H9 (cell line): ENCODE data around the gene TMEM80. TPM values are rescaled to one million over a fixed set of nuclear protein-coding genes. Genes with fewer than 3 reads are reported as not detected.

ENCODE experiments used
- DNase-seq: peaks from one replicate; pipeline ENCODE4 v3.0.0-alpha.2; 2017
- H2AFZ ChIP-seq: one replicate; pipeline ENCODE4 v1.6.1; 2013; ENCODE audit warnings: mild to moderate bottlenecking, low read length, control low read depth, moderate library complexity
- H2AK5ac ChIP-seq: 2 replicates; pipeline ENCODE4 v1.6.1; 2013; ENCODE audit warnings: low read length, control low read depth, mixed read lengths; ENCODE audit not compliant: insufficient read length
- H2BK120ac ChIP-seq: one replicate; pipeline ENCODE4 v1.6.1; 2013; ENCODE audit warnings: low read depth, mild to moderate bottlenecking, low read length, control low read depth, inconsistent platforms; ENCODE audit not compliant: poor library complexity, severe bottlenecking
- H2BK12ac ChIP-seq: 2 replicates; pipeline ENCODE4 v1.6.1; 2013; ENCODE audit warnings: low read length, control low read depth, mixed read lengths, low read depth; ENCODE audit not compliant: insufficient read length
- H2BK15ac ChIP-seq: 2 replicates; pipeline ENCODE4 v1.6.1; 2013; ENCODE audit warnings: low read depth, low read length, control low read depth
- H2BK20ac ChIP-seq: one replicate; pipeline ENCODE4 v1.6.1; 2013; ENCODE audit warnings: low read depth, mild to moderate bottlenecking, low read length, control low read depth, inconsistent platforms; ENCODE audit not compliant: poor library complexity, severe bottlenecking
- H2BK5ac ChIP-seq: 2 replicates; pipeline ENCODE4 v1.6.1; 2013; ENCODE audit warnings: low read length, control low read depth, mixed read lengths; ENCODE audit not compliant: insufficient read length
- H3K14ac ChIP-seq: 2 replicates; pipeline ENCODE4 v1.6.1; 2013; ENCODE audit warnings: low read length, control low read depth; ENCODE audit not compliant: insufficient read depth
- H3K18ac ChIP-seq: 2 replicates; pipeline ENCODE4 v1.6.1; 2013; ENCODE audit warnings: low read depth, mild to moderate bottlenecking, mixed read lengths, low read length, control low read depth; ENCODE audit not compliant: insufficient read length
- H3K23ac ChIP-seq: 2 replicates; pipeline ENCODE4 v1.6.1; 2013; ENCODE audit warnings: low read length, control low read depth, mixed read lengths, low read depth; ENCODE audit not compliant: insufficient read length
- H3K23me2 ChIP-seq: 2 replicates; pipeline ENCODE4 v1.6.1; 2013; ENCODE audit warnings: low read depth, mild to moderate bottlenecking, mixed read lengths, low read length, control low read depth; ENCODE audit not compliant: insufficient read length, poor library complexity, severe bottlenecking
- H3K27ac ChIP-seq: 2 replicates; pipeline ENCODE4 v1.5.1; 2013; ENCODE audit warnings: low read length, control low read depth, mixed read lengths, low read depth; ENCODE audit not compliant: insufficient read length
- H3K27me3 ChIP-seq: 2 replicates; pipeline ENCODE4 v1.6.1; 2013; ENCODE audit warnings: low read length, control low read depth, inconsistent platforms; ENCODE audit not compliant: insufficient read depth
- H3K4ac ChIP-seq: 2 replicates; pipeline ENCODE4 v1.6.1; 2013; ENCODE audit warnings: low read depth, mild to moderate bottlenecking, control low read depth, inconsistent platforms, low read length, moderate library complexity
- H3K4me1 ChIP-seq: 2 replicates; pipeline ENCODE4 v1.6.1; 2013; ENCODE audit warnings: low read length, control low read depth, inconsistent platforms; ENCODE audit not compliant: insufficient read depth
- H3K4me2 ChIP-seq: 2 replicates; pipeline ENCODE4 v1.6.1; 2013; ENCODE audit warnings: low read length, control low read depth, mixed read lengths; ENCODE audit not compliant: insufficient read length, insufficient read depth
- H3K56ac ChIP-seq: 2 replicates; pipeline ENCODE4 v1.6.1; 2013; ENCODE audit warnings: low read depth, mild to moderate bottlenecking, mixed read lengths, low read length, control low read depth; ENCODE audit not compliant: insufficient read length
- H3K79me1 ChIP-seq: 2 replicates; pipeline ENCODE4 v1.6.1; 2013; ENCODE audit warnings: low read depth, mild to moderate bottlenecking, moderate library complexity, low read length, control low read depth, inconsistent platforms; ENCODE audit not compliant: insufficient read depth, poor library complexity, severe bottlenecking
- H3K79me2 ChIP-seq: 2 replicates; pipeline ENCODE4 v1.6.1; 2013; ENCODE audit warnings: low read length, control low read depth, inconsistent platforms; ENCODE audit not compliant: insufficient read depth
- H3K9ac ChIP-seq: 2 replicates; pipeline ENCODE4 v1.6.1; 2013; ENCODE audit warnings: low read length, control low read depth, mixed read lengths; ENCODE audit not compliant: insufficient read length; ENCODE audit errors: extremely low read depth
- H3K9me3 ChIP-seq: one replicate; pipeline ENCODE4 v1.6.1; 2013; ENCODE audit warnings: low read depth, low read length, inconsistent platforms; ENCODE audit not compliant: control insufficient read depth
- H3T11ph ChIP-seq: one replicate; pipeline ENCODE4 v1.6.1; 2013; ENCODE audit warnings: mild to moderate bottlenecking, low read length, control low read depth, inconsistent platforms
- H4K20me1 ChIP-seq: one replicate; pipeline ENCODE4 v1.6.1; 2013; ENCODE audit not compliant: control insufficient read depth, insufficient read length, insufficient read depth
- H4K5ac ChIP-seq: 2 replicates; pipeline ENCODE4 v1.6.1; 2013; ENCODE audit warnings: low read depth, mild to moderate bottlenecking, mixed read lengths, low read length, control low read depth; ENCODE audit not compliant: insufficient read length
- H4K8ac ChIP-seq: replicated peaks from 2 replicates; pipeline ENCODE4 v1.6.1; 2013; ENCODE audit warnings: low read length, control low read depth, mixed read lengths, low read depth; ENCODE audit not compliant: insufficient read length
- H4K91ac ChIP-seq: 2 replicates; pipeline ENCODE4 v1.6.1; 2013; ENCODE audit warnings: low read depth, mild to moderate bottlenecking, moderate library complexity, mixed read lengths, low read length, control low read depth; ENCODE audit not compliant: insufficient read length
- H3K27ac Mint-ChIP-seq, 3 experiments: 2 replicates in 2 of 3; 3 replicates in 1 of 3; pipeline ENCODE4 v1.8.0; 2020 to 2021; ENCODE audit warnings: mixed read lengths in 3 of 3, mild to moderate bottlenecking in 1 of 3, moderate library complexity in 1 of 3
- H3K27me3 Mint-ChIP-seq: 2 replicates; pipeline ENCODE4 v1.8.0; 2021; ENCODE audit warnings: low read depth, mild to moderate bottlenecking, moderate library complexity, mixed read lengths
- H3K36me3 Mint-ChIP-seq, 3 experiments: 2 replicates in 2 of 3; 3 replicates in 1 of 3; pipeline ENCODE4 v1.8.0; 2020 to 2021; ENCODE audit warnings: low read depth in 3 of 3, mixed read lengths in 3 of 3; ENCODE audit not compliant: insufficient read depth in 1 of 3
- H3K4me1 Mint-ChIP-seq, 2 experiments: 2 replicates each; pipeline ENCODE4 v1.8.0; 2020; ENCODE audit warnings: mixed read lengths in 2 of 2
- H3K4me3 Mint-ChIP-seq, 2 experiments: 2 replicates in 1 of 2; 3 replicates in 1 of 2; pipeline ENCODE4 v1.8.0; 2020 to 2021; ENCODE audit warnings: mild to moderate bottlenecking in 2 of 2, mixed read lengths in 2 of 2, moderate library complexity in 1 of 2
- H3K9me3 Mint-ChIP-seq, 2 experiments: 2 replicates in 1 of 2; 3 replicates in 1 of 2; pipeline ENCODE4 v1.8.0; 2020; ENCODE audit warnings: mild to moderate bottlenecking in 2 of 2, mixed read lengths in 2 of 2, moderate library complexity in 1 of 2
- CTCF ChIP-seq: fragments of 200-600 bp; sonication (generic); conservative IDR thresholded peaks from 3 replicates; pipeline ENCODE4 v1.8.0; 2021; ENCODE audit warnings: antibody characterized with exemption, mild to moderate bottlenecking
- WGBS: extraction: QIAGEN DNeasy Blood & Tissue Kit; methylation state at CpG from one replicate; pipeline ENCODE4 v1.1.7; 2013; ENCODE audit warnings: missing lambda C conversion rate, low lambda C conversion rate, mixed read lengths; ENCODE audit not compliant: insufficient read length; ENCODE audit errors: extremely low coverage; 5-methylcytosine and 5-hydroxymethylcytosine counted together
- total RNA-seq: library from RNA; stranded (reverse); gene quantifications from 2 replicates; pipeline ENCODE4 v1.2.1, GENCODE V29; 2021

The TMEM80 gene
- total RNA-seq, 1 experiment from 2014 or later: 23.6 TPM

GRCh38 chr11:729492-730074, 34.0 kb downstream of the TMEM80 start:
- H3K23me2 ChIP-seq: peaks cover 7% of the 10 kb centered on the region
- H3K79me2 ChIP-seq: no peaks in the 10 kb centered on the region
- Mint-ChIP-seq H3K4me3 (no peak overlapping the region; a peak in 1 of 5 replicates), H3K4me1 (peaks cover 6 to 10% of the 10 kb centered on the region in 2 experiments; a peak in 3 of 4 replicates), H3K9me3 (peaks cover 7% of the 10 kb centered on the region in 2 experiments; a peak in 4 of 5 replicates), H3K27me3 (peaks cover 7% of the 10 kb centered on the region), H3K27ac (0 out of 7 replicates have a peak overlapping the region, but pooled peaks of 1 of the 3 experiments have one; percentile 37), H3K36me3 (peaks cover 0 to 6% (median 2%) of the 10 kb centered on the region in 3 experiments; a peak in 2 of 7 replicates)
- no peak overlapping the region for H4K91ac ChIP-seq
- no peak overlapping the region for H2BK20ac ChIP-seq
- no peak overlapping the region for H2BK5ac ChIP-seq
- H2BK15ac ChIP-seq: no peak overlapping the region
- no peak overlapping the region for H3K9ac ChIP-seq
- no peak overlapping the region for H2BK120ac ChIP-seq
- H4K20me1 ChIP-seq: no peaks in the 10 kb centered on the region
- H2AFZ ChIP-seq: no peak overlapping the region
- no peak overlapping the region for H4K5ac ChIP-seq
- DNase-seq: no peak
- H3K27ac ChIP-seq: no peak overlapping the region
- H3T11ph ChIP-seq: no peak overlapping the region
- H3K79me1 ChIP-seq: no peaks in the 10 kb centered on the region
- H3K9me3 ChIP-seq: no peaks in the 10 kb centered on the region
- H3K23ac ChIP-seq: no peak overlapping the region
- H3K56ac ChIP-seq: no peak overlapping the region
- H2AK5ac ChIP-seq: no peak overlapping the region
- no peaks in the 10 kb centered on the region for H3K4me1 ChIP-seq
- TF ChIP-seq CTCF: no peak
- no peak overlapping the region for H4K8ac ChIP-seq
- no peak overlapping the region for H3K14ac ChIP-seq
- H3K18ac ChIP-seq: no peak overlapping the region
- WGBS: no CpG with 5 or more reads among the region's 17 CpGs
- H2BK12ac ChIP-seq: no peak overlapping the region
- H3K4me2 ChIP-seq: no peak overlapping the region
- H3K27me3 ChIP-seq: no peaks in the 10 kb centered on the region
- H3K4ac ChIP-seq: no peak overlapping the region
